Gastrocnemius medialis (tissue), 4 donors: ENCODE data around the gene C5AR2.

Experiments used
- POLR2A ChIP-seq, 2 donors: fragments of 450-650 bp; IDR thresholded peaks; one replicate each; pipeline ENCODE4 v1.6.1; 2017; ENCODE audit warnings: antibody characterized with exemption in 2 of 2, mild to moderate bottlenecking in 2 of 2, moderate library complexity in 2 of 2
- TF ChIP-seq, protein P1 (sequence below), 5 experiments: fragments of 450-650 bp in 3 of 5; fragments of 200-600 bp in 2 of 5; sonication (generic) in 2 of 5; IDR thresholded peaks in 4 of 5; conservative IDR thresholded peaks in 1 of 5; 1 replicate in 4 of 5; 2 replicates in 1 of 5; pipeline ENCODE4 v1.5.1; 2016 to 2019; ENCODE audit warnings: antibody characterized with exemption in 5 of 5, mild to moderate bottlenecking in 3 of 5, moderate library complexity in 3 of 5

DNA sequence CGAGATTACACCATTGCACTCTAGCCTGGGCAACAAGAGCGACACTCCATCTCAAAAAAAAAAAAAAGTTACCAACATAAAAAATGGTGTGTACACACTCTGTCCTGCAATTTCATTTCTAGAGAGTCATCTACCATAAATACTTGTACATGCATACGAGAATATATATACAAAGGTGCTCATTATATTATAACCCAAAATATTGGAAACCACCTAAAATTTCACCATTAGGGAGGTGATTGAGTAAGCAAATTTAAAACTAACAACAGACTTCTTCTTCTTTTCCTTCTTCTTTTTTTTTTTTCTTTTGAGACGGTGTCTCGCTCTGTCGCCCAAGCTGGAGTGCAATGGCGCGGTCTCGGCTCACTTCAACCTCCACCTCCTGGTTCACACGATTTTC, 29.7 kb upstream of the C5AR2 start:
- TF ChIP-seq, protein P1, sequence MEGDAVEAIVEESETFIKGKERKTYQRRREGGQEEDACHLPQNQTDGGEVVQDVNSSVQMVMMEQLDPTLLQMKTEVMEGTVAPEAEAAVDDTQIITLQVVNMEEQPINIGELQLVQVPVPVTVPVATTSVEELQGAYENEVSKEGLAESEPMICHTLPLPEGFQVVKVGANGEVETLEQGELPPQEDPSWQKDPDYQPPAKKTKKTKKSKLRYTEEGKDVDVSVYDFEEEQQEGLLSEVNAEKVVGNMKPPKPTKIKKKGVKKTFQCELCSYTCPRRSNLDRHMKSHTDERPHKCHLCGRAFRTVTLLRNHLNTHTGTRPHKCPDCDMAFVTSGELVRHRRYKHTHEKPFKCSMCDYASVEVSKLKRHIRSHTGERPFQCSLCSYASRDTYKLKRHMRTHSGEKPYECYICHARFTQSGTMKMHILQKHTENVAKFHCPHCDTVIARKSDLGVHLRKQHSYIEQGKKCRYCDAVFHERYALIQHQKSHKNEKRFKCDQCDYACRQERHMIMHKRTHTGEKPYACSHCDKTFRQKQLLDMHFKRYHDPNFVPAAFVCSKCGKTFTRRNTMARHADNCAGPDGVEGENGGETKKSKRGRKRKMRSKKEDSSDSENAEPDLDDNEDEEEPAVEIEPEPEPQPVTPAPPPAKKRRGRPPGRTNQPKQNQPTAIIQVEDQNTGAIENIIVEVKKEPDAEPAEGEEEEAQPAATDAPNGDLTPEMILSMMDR (IDR thresholded peaks at IDR 0.05 in 4 of 5, conservative IDR thresholded peaks at IDR 0.05 in 1 of 5): no peak
- TF ChIP-seq POLR2A (IDR thresholded peaks at IDR 0.05): no peak
